T follicular helper cell (primary cell): ENCODE results near the gene TEX54.
"Not testable (repeated sequence)": the region's sequence is repeated elsewhere in the genome, so short reads cannot be mapped to it uniquely, and the experiment has no call there.

ENCODE experiments used
- DNase-seq: peaks from one replicate; pipeline ENCODE4 v3.0.0-alpha.2; 2020; ENCODE audit warnings: low read depth
- total RNA-seq, 2 experiments: gene quantifications; one replicate each; lab custom pipeline; 2026; lab: John Stamatoyannopoulos, UW

Gene TEX54
- total RNA-seq = 0.06 to 0.09 reads per million in 2 experiments

DNA sequence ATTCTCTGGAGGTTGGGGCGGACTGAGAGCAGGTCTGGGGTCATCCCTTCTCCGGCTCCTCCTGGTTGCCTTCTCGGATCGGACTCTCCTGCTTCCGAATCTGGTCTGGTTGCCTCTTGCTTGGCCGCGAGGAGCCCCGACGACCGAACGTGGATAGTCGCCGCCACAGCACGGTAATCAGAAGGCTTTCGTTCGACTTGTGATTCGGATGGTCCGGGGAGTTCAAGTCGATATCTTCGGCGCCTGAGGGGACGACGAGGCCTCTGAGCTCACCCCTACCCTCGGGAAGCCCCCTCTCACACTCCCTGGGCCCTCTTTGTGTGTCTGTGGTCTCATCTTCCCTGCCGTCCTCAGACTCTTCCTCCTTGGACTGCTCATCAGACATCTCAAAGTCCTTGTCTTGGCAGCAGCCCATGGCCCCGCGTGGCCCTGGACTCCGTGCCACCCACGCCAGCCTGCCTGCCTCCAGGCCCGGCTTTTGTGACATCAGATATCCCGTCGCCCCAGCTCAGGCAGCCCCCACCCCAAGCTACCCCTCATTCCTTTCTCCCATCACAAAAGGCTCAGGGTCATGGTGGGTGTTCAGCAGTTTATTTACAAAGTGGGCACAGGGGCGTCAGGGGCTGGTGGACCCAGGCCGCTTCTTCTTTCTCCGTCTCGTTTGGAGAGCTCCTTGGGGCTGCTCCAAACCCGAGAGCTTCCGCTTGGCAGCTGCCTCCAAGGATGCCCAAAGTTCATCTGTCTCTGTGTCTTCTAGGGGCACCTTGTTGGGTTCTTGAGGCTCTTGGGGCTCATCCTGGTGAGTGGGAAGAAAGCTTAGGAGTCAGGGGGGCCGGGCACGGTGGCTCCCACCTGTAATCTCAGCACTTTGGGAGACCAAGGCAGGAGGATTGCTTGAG is at the start of gene TEX54:
Gene TEX54 (minus strand): TSS at position 506 of the 899 bp plus-strand sequence.
- no peak for DNase-seq

DNA sequence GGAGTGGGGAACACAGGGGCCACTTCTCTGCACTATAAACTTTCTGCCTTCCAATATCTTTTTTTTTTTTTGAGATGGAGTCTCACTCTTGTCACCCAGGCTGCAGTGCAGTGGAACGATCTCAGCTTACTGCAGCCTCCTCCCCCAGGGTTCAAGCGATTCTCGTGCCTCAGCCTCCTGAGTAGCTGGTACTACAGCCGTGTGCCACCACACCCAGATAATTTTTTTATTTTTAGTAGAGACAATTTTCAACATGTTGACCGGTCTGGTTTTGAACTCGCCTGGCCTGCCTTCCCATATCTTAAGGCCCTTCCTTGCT is 49.7 kb upstream of the TEX54 start:
- no peak for DNase-seq

- peak; percentile 95 for DNase-seq
Measured at GRCh38 chr11:62881579-62882430, 49.2 kb upstream of the TEX54 start.

DNA sequence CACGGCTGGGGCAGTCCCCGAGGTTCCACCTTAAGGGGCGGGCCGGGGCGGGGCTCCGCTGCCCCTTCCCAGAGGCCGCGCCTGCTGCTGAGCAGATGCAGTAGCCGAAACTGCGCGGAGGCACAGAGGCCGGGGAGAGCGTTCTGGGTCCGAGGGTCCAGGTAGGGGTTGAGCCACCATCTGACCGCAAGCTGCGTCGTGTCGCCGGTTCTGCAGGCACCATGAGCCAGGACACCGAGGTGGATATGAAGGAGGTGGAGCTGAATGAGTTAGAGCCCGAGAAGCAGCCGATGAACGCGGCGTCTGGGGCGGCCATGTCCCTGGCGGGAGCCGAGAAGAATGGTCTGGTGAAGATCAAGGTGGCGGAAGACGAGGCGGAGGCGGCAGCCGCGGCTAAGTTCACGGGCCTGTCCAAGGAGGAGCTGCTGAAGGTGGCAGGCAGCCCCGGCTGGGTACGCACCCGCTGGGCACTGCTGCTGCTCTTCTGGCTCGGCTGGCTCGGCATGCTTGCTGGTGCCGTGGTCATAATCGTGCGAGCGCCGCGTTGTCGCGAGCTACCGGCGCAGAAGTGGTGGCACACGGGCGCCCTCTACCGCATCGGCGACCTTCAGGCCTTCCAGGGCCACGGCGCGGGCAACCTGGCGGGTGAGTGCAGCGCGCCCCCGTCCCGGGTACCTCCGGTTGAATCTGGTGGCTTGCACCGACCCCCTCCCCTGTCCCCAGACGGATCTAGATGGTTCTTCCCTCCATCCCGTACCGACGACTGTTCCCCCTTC is 48.4 kb upstream of the TEX54 start, which contains the start of gene SLC3A2:
Gene SLC3A2 (plus strand): TSS at position 94 of the 776 bp plus-strand sequence. CDS start 128 bp downstream, at position 222.
- peak; percentile 76 for DNase-seq

DNA sequence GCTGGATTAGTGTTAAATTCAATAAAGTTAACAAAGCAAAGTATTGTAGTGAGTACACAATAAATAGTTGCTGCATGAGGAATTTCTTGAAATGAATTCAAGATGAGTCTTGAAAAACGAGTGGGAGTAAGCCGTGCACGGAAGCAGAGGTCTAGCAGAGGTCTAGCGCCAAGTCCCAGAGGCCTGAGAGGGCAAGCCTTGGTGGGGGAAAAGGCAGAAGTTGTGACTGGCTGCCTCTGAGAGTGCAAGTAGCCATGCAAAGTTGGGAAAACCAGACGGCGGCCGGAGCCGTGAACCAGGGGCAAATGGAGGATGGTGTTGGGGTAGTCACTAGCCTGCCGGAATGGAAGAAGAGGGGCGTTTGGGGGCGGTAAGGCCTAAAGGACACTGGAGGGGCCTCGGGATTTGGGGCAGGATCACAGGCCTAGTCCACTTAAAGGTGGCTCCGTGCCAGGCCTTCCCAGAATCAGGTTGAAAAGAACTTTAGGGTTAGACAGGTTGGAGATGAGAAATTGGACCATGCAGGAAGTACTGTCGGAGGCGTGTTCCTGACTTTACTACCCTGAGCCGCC is 47.7 kb upstream of the TEX54 start:
- no peak for DNase-seq

DNA sequence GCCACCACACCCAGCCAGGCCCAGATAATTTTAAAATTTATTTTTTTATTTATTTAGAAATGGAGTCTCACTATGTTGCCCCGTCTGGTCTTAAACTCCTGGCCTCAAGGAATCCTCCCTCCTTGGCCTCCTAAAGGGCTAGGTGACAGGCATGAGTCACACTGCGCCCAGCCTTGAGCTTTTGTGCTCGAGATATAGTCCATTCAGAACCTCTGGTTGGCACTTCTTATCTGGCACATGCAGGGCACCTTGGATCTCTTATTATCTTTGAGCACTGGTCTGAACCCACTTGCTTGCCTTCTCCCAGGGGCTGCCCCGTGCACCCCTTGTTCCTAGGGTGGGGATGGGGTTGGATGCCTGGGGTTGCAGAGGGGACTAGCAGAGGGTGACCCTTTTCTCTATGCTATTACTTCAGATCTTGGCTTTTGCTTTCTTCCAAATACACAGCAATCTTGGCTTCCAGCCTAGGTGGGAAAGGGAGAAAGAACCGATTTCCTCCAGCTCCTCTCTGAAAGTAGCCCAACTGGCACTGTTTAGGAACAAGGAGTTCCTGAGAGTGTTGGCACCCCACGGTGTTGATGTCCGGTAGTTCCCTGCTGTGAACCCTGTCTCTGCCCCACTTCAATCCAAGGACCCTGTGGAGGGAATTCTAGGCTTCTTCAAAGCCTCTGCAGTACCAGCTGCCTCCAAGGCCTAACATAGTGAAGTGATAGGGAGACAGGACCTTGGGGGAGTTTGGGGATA is 46.8 kb upstream of the TEX54 start:
- no peak for DNase-seq

DNA sequence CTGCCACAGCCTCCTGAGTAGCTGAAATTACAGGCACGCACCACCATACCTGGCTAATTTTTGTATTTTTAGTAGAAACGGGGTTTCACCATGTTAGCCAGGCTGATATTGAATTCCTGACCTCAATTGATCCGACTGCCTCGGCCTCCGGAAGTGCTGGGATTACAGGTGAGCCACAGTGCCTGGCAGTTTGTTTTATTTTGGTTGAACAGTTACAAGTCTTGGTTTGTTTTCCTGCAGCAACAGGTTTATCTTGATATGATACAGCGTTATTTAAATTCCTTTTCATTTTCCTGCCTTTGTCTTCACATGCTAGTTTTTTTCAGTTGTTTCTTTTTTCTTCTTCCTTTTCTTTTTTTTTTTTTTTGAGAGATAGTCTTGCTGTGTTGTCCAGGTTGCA is 44.1 kb upstream of the TEX54 start:
- DNase-seq = no peak

DNA sequence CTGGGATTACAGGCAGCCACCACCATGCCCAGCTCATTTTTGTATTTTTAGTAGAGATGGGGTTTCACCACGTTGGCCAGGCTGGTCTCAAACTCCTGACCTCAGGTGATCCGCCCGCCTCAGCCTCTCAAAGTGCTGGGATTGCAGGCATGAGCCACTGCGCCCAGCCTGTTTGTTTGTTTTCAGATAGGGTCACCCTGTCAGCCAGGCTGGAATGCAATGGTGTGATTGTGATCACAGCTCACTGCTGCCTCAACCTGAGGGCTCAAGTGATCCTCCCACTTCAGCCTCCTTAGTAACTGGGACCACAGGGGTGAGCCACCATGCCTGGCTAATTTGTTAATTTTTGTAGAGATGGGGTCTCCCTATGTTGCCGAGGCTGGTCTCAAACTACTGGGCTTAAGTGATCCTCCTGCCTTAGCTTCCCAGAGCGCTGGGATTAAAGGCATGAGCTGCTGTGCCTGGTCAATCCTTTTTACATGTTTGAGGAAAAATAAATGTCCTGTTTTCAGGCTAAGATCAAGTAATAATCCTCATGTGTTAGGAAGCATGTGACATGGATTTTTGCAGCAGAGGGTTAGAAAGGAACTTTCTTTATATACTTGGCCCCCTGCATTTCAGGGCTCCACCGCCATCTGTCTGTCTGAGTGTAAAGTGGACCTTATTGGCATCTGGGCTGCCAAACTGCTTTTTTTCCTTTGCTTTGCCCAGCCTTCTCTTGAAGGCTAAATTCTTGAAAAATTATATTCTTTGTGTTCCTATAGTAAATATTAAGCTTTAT is 43.2 kb upstream of the TEX54 start:
- DNase-seq = no peak

GRCh38 chr11:62874851-62875250 is 42.2 kb upstream of the TEX54 start:
- DNase-seq = no peak

GRCh38 chr11:62865635-62866034 is 33.0 kb upstream of the TEX54 start:
- no peak for DNase-seq

DNA sequence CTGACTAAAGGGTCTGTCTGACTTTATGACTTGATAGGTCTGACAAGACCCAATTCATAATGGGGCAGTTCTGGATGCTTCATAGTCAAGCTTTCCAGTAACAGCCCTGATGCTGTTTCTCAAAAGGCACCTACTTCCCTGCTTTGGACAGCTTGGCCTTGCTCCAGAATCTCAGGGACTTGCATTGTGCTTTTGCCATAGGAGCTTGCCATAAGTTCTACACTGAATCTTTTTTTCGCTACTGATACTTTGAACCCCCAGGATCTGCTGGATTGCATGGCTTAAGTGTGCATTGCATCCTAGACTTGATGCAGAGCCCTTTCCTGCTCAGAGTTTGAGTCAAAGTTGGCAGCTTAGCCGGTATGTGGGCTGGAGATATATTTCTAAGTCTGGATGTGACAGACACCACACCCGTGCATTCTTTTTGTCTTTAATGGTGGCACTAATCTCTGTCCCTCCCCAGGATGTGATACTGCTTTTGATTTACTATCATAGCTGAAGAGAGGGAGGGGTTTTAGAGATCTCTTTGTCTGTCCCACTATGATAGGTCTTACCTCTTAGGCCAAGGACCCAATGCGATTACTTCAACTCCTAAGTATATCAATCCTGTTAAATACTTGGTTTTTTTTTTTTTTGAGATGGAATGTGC is 31.2 kb upstream of the TEX54 start:
- no peak for DNase-seq

GRCh38 chr11:62861564-62862192 is 29.0 kb upstream of the TEX54 start:
- DNase-seq = not testable (repeated sequence)

DNA sequence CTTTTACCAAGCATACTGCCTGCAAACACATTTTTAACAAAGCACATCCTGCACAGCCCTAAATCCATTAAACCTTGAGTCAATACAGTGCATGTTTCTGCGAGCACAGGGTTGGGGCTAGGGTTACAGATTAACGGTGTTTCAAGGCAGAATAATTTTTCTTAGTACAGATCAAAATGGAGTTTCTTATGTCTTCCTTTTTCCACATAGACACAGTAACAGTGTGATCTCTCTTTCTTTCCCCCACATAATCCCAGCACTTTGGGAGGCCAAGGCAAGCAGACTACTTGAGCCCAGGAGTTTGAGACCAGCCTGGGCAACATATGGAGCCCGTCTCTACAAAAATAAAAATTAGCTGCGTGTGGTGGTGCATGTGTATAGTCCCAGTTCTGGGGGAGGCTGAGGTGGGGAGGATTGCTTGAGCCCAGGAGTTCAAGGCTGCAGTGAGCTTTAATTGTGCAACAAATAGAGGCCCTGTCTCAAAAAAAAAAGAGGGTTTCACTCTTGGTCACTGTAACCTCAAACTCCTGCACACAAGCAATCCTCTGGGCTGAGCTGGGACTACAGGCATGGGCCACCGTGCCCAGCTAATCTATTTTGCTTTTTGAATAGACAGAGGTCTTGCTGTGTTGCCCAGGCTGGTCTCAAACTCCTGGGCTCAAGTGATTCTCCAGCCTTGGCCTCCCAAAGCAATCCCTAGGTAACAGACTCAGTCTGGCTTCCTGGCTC is 28.4 kb upstream of the TEX54 start:
- no peak for DNase-seq

GRCh38 chr11:62859281-62859703 is 26.7 kb upstream of the TEX54 start:
- DNase-seq = not testable (repeated sequence)

DNA sequence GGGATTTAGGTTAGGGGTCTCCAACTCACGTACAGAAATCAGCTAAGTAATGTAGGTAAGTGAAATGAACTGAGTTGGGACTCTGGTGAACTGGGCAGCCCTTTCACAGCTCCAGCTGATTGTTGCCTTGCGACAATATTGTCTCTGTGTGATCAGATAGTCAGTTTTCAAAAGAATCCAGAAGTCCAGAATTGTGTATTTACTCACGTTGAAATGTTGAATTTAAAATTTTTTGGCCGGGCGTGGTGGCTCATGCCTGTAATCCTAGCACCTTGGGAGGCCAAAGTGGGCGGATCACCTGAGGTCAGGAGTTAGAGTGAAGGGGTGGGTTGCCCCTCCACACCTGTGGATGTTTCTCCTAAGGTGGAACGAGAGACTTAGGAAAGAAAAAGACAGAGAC is 25.6 kb upstream of the TEX54 start:
- DNase-seq = no peak

GRCh38 chr11:62857541-62857982 is 24.9 kb upstream of the TEX54 start:
- no peak for DNase-seq

DNA sequence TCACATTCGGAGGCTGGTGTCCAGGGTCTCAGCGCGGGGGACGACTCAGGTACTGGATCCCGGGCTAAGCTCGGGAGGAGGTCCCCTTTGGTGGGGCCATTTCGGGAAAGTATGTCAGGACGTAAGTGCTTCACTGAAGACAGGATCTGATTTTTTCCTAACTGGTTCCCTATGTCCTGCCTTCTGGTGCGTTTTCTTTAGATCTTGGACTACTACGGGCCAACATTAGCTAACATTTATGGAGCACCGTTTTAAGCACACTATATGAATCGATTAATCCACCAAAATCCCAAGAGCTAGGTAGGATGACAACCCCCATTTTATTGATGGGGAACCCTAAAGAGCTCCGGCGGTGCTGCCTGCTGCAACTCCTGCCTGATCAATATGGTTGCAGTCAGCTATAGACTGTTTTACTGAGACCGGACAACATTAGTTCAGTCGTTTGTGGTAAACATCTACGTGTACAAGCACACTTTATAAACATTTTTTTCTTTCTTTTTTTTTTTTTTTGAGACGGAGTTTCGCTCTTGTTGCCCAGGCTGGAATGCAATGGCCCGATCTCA is 23.8 kb upstream of the TEX54 start:
- DNase-seq = no peak
